ENCODE results near the gene KRT222.

The KRT222 gene

DNA sequence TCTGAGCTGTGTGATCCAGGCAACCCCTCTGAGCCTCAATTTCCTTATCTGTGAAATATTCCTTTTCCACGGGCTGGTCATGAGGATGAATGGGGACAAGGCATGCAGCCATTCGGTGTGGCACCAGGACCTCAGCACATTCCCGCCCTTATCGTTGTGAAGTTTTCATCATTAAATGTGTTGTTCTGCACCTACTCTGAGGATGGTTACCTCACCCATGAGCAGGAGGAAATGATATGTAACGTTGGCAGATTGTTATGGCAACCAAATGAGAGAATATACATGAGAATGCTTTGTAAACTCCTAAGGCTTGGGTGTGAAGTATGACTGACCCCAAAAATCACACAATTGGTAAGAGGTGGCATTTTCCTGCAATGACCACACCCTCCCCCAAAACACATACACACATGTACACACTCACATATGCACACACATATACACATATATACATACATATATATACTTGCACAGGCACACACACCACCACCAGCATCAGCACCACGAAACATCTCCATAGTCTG is 56.9 kb downstream of the KRT222 start:
- H3K36me3 ChIP-seq (ENCODE audit: insufficient read depth, low read length): no peaks in the 10 kb centered on the region
- H2AFZ ChIP-seq (ENCODE audit: low read depth, low read length): no peak overlapping the region
- H3K4me1 ChIP-seq (ENCODE audit: insufficient read depth, low read length): no peaks in the 10 kb centered on the region
- H3K9me3 ChIP-seq (ENCODE audit: low read length): no peaks in the 10 kb centered on the region
- H3K27me3 ChIP-seq (ENCODE audit: insufficient read depth, low read length): peaks cover 10% of the 10 kb centered on the region
- no peak overlapping the region for H3K4me3 ChIP-seq (ENCODE audit: low read length)

DNA sequence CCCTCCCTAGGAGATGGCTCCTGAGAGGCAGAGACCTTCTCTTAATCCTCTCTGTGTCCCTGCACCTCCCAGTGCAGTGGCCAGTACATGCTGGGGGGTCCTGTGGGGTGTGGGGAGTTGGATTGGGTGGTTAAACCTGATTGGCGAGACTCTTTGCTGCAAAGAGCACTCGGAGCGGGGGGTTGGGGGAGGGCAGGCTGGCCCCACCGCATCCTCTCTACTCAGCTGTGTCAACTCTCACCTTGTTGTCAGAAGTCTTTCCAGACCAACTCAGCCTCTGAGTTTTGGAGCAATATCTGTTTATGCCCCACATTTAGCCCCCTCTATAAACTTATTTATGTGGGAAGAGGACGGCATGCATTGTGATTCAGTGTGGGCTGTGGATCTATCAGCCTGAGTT is 57.3 kb downstream of the KRT222 start:
- Histone ChIP-seq H3K9me3 (ENCODE audit: low read length) (no peaks in the 10 kb centered on the region), H3K36me3 (ENCODE audit: insufficient read depth, low read length) (no peaks in the 10 kb centered on the region), H3K4me1 (ENCODE audit: insufficient read depth, low read length) (no peaks in the 10 kb centered on the region), H2AFZ (ENCODE audit: low read depth, low read length) (no peak overlapping the region), H3K4me3 (ENCODE audit: low read length) (no peak overlapping the region), H3K27me3 (ENCODE audit: insufficient read depth, low read length) (peaks cover 7% of the 10 kb centered on the region)

- Histone ChIP-seq H3K36me3 (ENCODE audit: insufficient read depth, low read length) (no peaks in the 10 kb centered on the region), H3K27me3 (ENCODE audit: insufficient read depth, low read length) (peaks cover 6% of the 10 kb centered on the region), H3K4me1 (ENCODE audit: insufficient read depth, low read length) (no peaks in the 10 kb centered on the region)
Observed at GRCh38 chr17:40606548-40607353, 58.2 kb downstream of the KRT222 start.

GRCh38 chr17:40605306-40605705 is 59.7 kb downstream of the KRT222 start:
- Histone ChIP-seq H3K4me3 (ENCODE audit: low read length) (no peak overlapping the region), H3K36me3 (ENCODE audit: insufficient read depth, low read length) (no peaks in the 10 kb centered on the region), H3K9me3 (ENCODE audit: low read length) (no peaks in the 10 kb centered on the region), H3K4me1 (ENCODE audit: insufficient read depth, low read length) (no peaks in the 10 kb centered on the region), H2AFZ (ENCODE audit: low read depth, low read length) (no peak overlapping the region), H3K27me3 (ENCODE audit: insufficient read depth, low read length) (peaks cover 6% of the 10 kb centered on the region)

More at GRCh38 chr17:40606548-40607353, 58.2 kb downstream of the KRT222 start:
- no peaks in the 10 kb centered on the region for H3K9me3 ChIP-seq (ENCODE audit: low read length)
- no peak overlapping the region for H2AFZ ChIP-seq (ENCODE audit: low read depth, low read length)
- no peak overlapping the region for H3K4me3 ChIP-seq (ENCODE audit: low read length)

Data from neuron (in vitro differentiated cells).